LoVo (cell line): ENCODE data around the gene MKKS.

Source experiments
- DNase-seq: peaks from one replicate; pipeline ENCODE4 v3.0.0-alpha.2; 2016; ENCODE audit warnings: low spot score

Gene MKKS

DNA sequence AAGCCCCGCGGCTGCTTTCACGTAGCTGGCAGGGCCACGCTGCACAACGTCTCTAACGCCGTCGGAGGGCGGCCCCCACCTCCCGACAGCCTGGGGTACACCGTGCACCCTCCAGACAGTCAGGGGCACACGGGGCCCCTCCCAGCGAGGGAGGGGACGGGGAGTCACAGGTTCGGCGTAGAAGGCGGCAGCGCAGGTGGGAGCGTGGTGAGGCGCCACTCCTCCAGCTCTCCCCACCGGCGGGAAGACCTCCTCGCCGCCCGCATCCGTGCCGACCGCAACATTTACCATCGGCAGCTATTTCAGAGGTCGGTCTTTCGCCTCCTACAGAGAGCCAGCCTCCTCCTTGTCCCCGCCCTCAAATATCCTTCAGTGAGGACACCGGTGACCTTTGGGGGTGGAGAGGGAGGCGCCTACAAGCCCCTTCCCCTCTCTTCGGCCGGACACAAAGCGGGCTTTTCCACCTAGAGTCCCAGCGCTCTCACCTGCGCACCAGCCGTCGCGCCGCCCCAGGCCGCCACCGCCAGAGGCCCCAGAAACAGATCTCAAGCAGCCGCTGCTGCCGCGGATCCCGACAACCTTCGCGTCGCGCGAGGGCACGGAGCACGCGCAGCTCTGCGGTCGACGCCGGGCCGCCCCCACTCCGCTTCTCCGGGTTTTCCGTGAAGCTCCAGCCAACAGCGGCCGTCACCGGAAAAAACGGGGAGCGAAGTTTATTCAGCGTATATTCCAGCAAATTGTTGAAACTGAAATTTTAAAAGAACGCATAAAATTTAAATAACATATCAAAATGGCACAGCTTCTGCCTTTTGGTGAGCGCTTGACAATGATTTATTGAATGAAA is at the start of gene MKKS:
Gene MKKS, minus strand, starts transcription at position 600 of the 844 bp plus-strand sequence. CDS start 20,708 bp downstream, outside the sequence.
- DNase-seq: peak; percentile 91

DNA sequence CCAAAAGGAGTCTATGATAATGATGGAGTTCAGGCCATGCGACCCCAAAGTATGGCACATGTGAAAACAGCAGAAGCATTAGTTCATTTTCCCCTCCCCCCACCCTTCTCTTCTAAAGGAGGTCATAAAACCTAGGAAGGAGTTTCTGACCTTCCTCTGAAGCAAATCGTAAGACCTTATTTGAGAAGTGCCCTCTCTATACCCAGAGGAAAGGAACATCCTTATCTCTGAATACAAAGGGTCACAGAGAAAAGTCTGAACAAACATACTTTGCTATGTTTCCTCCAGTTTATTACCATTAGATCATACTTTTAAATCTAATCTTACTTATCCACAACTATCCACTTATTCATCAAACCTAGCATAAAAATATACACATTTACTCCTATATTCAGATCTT is 49.7 kb upstream of the MKKS start:
- no peak for DNase-seq

DNA sequence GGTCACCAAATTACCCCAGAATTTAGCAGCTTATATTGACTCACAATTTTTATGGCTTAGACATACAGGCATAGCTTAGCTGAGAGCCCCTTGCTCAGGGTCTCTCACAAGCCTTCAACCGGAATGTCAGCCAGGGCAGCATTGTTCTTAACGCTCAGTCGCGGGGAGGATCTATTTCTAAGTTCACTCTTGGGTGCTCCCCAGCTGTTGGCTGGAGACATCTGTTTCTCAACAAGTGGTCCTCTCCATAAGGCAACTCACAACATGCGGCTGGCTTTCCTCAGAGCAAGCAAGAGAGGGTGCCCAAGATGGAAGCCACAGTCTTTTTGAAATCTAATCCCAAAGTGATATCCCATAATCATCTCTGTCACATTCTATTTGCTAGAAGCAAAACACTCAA is 47.7 kb upstream of the MKKS start:
- no peak for DNase-seq

DNA sequence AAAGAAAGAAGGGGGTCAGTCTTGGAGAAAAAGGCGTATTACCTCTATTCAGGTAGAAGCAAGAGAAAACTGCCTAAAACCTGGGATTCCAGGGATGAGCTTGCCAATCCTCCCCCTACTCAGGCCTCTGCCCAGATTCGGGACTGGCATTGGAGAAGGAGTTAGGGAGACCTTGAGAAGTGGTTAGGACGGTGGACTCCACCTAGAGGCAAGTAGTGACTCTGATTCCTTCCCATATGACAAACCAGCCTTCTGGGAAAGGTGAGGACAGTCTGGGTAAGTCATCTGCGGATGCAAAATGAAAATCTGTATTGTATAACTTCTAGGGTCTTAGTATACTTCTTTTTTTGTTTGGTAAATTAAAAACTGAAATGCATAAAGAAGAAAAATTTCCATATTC is 44.9 kb upstream of the MKKS start:
- no peak for DNase-seq

DNA sequence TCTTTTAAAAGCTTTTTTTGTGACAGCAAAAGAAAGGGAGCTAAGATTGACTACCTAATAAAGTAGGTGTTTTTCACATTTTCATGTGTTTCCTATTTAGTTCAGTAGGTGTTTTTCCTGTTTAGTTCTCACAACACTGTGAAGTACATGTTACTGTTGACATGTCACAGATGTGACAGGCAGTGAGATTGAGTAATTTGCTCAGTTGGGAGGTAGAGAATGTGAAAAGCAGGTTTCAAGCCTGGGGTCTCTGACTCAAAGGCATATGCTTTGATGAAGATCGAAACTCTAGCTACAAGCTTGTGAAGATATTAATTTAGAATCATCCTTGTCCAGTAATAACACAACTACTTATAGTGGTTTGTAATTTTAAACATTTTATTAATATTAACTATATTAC is 44.2 kb upstream of the MKKS start:
- no peak for DNase-seq

DNA sequence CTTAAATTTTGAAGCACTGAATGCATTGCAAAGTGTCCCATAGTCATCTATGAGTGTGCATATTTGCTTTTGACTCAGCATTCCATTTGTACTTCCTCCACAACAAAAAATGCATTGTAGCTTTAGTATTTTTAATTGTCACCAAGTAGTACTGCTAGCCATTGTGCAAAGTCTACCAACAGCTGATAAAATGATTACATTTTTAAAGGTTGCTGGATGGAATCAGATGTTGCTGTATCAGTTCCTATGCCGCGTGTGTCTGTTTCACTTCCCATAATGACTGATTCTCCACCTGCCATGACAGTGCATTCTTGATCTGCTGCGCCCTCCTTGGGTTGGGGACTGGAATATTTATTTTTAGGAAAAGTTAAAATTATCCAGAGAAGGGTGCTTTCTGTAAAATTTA is 42.3 kb upstream of the MKKS start:
- DNase-seq: no peak

DNA sequence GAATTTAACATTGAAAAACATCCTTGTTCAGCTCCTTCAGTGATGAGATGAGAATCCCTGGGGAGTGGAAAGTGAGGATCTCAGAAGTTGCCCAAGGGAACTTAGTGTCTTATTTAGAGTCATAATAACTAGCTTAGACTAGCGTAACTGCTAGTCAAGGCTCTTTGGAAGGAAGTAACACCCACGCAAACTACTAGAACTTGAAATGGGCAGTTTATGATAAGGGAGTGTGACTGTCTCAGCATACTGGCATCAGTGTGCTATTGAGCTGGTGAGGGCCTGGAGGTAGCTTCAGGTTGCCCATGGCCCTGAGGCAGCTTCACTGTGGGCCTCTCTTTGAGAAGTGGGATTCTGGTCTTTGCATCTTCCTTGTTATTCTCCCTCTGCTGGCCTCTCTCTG is 41.2 kb upstream of the MKKS start:
- no peak for DNase-seq

DNA sequence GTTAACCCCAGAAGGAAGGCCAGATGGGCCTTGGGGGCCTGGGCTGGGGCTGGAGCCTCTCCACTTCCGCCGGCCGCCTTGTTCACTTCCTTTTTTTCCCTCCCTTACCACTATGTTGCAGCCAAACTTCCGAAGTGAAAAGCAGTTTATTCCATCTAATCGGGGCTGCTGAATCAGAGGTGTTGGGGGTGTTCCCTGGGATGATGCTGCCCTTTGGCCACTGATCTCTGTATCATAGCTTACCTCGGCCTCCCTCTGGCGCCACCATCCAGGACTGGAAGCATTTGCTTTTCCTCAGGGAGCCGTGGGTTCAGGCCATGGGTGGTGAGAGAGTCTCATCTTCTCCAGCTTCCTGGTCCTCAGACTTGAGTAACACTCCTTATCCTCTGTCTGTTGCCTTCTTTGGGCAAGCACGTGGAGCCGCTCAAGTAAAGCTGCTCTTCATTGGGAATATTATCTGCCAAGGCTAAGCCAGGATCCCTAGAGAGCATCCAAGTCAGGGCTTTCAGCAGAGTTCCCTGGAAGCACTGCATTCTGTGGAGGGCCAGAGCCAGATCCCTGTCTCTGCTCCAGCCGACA is 40.7 kb upstream of the MKKS start:
- no peak for DNase-seq

DNA sequence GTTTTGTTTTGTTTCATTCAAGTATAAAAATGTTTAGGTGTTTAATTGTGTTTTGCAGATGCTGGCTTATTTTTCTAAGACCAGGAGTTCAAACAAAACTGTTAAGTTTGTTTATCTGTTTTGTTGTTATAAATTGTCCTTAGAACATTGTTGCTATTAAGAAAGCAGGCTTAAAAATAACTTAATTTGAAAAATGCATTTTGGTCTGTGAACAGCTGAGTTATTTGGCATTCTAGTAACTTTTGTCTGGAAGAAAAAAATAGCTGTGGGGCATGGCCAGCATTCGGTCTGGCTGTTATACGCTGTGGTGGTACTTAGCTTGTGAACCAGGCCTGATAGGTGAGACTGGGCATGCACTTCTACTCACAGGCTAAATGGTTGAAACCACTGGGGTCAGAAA is 38.8 kb upstream of the MKKS start:
- DNase-seq: no peak

DNA sequence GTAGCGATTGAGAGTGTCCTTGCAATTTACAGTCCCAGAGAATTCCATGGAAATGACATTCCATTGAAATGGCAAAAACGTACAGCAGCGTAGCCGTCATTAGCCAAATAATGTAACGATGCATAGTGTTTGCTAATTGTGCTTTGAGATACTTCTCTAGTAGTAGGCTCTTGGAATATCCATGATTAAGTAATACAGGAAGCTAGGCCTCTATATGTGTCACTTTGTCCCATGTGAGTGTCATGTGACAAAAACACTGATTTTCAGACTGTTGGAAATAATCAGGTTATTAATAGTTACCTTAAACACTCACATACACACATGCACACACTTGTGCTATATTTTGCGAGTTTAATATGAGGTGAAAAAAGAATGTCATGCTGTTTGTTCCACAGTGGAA is 36.3 kb upstream of the MKKS start:
- no peak for DNase-seq

DNA sequence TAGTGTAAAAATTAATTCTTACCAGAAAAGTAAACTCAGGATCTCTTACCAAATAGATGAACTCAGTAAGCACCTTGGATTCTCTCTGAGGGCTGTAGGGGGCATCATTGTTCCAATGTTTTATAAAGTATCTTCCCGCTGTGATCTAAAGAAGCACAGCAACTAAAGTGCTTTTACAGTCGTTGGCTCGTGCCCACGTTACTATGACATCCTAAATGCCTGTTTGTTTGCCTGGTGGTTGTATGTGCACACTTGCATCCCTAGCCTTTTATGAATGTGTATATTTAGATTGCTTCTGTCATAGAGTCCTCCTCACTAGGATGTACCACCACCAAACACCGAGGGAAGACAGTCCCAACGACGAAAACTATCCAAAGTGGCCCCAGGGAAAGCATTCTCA is 35.6 kb upstream of the MKKS start:
- peak; percentile 25 for DNase-seq

DNA sequence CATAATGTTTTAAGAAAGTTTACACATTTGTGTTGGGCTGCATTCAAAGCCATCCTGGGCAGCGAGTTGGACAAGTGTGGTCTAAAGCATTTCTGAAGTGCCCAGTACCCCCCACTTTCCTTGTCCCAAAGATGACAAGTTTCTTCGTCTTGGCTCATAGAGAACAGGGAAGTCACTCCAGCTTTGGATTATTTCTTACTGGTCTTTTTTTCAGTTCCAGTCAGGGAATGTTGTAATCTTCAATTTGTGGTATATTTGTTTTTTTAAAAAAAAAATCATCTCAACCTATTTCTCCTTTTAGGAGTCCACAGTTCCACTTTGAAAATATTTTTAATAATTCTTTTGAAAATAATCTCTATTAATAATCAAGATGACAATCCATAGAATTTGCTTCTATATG is 35.0 kb upstream of the MKKS start:
- no peak for DNase-seq

DNA sequence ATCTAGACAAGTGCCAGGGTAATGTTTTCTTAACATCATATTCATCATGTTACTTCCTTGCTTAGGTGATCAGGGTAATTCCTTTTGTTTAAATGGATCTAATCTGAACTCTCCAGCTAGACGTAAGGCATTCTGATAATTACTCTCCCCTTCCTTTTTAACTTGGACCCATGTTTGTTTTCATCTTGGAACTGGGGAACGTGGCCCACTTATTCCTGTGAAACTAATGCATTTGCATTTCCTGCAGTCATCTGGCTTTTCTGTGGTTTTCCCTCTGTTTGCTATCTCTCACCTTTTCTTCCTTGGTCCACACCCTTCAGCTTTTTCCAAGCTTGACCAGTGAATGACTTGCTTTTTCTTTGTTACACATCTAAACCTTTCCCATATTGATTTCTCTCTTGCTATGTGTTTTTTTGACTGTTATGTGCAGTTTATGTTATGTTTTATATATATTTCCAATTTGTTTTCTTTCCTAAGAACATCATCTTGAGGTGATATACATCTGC is 34.4 kb upstream of the MKKS start:
- DNase-seq: peak; percentile 5

DNA sequence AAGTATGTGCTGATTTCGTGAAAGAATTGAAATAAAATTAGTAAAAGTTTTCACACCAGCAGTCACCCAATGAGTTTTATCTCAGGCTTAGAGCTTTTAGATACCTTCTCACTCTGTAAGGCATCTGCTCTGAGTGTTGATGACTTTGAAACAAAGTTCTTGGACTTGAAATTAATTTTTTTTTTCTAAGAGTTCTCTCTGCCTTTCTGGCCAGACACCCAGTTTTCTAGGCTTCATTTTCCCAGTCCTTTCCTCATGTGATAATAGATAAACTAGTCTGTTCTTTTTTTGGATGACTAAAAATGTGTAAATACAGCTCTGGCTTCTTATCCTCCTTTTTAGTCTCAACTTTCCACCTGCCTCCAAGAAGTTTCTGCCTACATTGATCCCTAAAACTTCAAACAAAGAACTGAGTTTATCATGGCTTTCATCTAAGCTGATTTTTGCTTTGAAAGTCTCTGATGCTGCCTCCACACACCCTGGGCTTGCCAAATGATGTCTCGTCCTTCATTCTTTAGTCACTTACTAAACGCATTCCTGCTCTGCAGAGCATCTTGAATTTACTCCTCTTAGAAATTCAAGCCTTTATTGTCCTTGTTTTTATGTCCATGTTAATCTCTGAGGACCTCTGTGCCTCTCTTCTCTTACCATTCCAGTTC is 33.8 kb upstream of the MKKS start:
- DNase-seq: no peak

DNA sequence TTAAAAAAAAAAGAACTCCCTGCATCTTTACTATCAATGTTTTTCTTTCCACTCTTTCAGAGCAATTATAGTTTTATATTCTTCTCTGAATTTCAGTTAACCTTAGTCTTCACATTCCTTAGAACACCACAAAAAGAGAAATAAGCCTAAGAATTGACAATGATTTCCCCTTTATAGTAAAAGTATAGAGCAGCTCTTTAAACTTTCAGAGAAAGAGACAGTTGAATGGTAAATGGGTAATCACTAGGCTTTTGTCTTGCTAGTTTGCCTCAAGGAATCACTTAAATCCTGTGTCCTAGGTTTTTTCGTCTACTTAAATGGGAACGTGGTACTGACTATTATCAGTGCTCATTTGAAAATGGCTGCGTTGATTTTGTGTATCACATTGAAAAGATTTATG is 32.8 kb upstream of the MKKS start:
- DNase-seq: no peak

DNA sequence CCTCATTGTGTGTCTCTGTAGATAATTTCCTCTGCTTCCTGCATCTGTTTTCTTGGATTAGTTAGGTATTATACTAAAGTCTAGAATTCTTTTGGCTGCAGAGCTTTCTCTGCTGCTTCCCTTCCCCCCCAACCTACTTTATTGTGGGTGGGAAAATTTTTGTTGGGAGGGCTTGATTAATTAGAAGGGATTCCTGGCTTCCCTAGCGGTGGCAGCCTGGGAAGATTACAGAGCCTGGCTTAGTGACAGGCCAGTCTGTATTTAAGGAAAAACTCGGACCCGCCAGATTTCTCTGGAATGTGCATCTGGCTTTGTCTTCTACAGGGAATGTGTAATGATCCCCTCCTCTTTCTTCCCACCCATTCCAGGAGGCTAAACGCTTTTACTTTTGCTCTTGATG is 32.3 kb upstream of the MKKS start:
- no peak for DNase-seq

DNA sequence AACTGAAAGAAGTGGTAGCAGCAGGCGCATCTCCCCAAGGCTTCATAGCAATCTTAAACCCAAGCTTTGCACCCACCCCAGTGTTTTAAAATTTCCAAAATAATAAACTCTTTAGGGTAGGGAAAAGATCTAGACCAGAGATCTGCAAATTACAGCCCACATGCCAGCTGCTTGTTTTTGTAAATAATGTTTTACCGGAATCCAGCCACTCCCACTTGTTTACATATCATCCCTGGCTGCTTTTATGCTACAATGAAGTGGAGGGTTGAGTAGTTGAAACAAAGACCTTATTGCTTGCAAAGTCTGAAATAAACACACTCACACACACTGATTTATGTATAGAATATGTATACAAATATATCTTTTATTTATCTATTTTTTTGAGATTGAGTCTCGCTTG is 31.1 kb upstream of the MKKS start:
- no peak for DNase-seq

DNA sequence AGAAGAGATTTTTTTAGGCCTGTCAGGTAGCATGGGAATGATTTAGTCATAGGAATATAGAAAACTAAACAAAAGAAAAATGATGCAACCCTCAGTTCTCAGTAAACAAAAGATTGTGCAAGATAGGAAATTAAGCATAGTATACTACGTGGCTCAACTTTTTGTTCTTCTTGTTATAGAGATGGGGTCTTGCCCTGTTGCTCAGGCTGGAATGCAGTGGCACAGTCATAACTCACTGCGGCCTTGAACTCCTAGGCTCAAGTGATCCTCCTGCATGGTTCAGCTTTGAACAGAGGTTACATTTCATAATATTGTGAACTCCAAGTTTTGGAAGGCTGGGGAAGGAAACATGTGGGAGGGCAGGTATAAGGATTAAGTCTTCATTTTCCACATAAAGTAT is 29.6 kb upstream of the MKKS start:
- no peak for DNase-seq

DNA sequence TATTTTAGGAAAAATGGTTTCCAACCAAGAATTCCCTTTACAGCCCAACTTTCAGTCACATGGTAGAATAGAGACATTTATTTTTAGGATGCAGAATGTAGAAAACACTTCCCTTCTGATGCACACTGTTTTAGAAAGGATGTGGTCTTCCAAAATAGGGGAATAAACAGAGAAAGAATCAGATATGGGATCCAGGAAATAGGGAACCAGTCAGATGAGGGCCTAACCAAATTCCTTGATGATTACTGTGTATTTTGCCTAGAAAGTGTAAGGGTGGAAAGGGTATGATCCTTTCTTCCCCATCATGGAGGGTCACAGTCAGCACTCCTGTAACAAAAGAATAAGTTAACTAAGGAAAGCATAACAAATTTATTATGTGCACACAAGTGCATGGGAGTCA is 28.5 kb upstream of the MKKS start:
- no peak for DNase-seq

DNA sequence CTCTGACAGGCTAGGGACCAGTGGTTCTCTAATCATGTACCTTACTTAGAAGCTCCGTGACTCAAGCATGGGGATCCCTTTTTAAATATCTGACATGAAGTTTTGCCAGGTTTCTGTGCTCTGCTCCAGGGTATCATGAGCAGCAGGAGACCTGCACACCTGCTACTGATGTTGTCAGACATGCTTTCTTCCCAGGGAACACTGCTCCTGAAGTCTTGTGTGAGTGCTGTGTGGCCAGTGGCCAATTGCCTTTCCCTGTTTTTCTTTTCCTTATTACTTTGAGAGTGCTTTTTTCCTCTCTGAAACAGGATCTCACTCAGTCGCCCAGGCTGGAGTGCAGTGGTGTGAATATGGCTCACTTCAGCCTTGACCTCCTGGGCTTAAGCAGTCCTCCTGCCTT is 27.5 kb upstream of the MKKS start:
- DNase-seq: no peak

DNA sequence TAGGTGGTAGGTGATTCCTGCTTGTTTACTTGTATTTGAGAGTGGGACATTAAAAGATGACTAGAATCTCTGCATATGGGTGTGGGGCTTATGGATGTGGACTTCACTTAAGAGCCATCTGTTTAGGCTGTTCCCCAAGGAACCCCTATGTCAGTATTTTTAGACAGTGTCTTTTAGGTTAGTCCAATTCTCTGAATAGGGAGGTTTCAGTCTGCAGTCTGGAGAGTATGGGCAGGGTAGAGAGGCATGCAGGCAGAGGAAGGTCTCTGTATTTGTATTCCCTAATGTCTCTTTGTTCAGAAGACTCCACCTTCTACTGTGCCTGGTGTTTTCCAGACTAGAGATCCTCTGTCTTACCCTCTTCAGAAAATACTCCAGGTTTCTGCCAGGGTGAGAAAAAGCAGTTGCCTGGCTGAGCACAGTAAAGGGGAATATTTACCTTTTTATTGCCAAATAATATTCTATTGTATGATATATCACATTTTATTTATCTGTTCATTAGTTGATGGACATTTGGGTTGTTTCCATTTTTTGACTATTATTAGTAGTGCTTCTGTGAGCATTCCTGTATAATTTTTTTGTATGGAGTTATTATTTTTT is 20.2 kb upstream of the MKKS start:
- no peak for DNase-seq

DNA sequence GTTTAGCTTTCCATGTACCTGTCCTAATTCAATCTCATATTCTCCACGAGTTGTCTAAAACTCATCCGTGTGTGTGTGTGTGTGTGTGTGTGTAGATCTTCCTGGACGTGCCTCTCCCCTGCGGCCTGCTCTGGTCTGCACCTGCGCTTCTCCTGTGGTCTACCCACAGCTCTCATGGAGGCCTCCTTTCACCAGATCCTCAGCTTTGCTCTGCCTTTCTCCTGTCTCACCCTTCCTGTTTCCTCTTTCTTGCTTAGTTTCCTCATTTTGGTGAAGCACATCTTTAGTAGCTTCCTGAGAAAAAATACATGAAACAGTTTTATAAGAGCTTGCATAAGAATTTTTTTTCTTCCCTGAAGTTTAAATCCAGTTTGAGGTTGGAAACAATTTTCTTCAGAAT is 19.2 kb upstream of the MKKS start:
- DNase-seq: no peak

DNA sequence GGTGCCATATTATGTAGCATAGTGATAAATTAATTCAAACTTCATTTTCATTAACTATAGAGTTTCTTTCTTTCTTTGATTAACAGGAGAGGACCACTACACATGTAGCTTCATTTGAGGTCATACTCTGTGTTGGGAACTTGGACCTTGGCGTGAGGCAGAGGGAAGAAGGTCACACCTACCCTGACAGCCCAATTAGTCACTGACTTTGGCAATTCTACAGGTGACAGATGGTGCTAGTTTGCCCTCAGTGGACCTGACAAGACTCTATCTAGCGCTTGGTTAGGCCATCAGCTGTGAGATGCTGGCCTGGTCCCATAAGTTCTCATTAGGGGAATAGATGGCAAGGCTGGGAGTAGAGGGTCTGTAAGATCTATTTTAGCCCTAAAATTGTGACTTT is 15.2 kb upstream of the MKKS start:
- DNase-seq: peak; percentile 22
